Esophagus (tissue), 2 donors: ENCODE results near the gene RAB3IL1. TPM values are rescaled to one million over a fixed set of nuclear protein-coding genes. Genes with fewer than 3 reads are reported as not detected.
A peak's percentile ranks its signal among the peaks of the same experiment; 100 is the strongest.
"Not testable (repeated sequence)": the region's sequence is repeated elsewhere in the genome, so short reads cannot be mapped to it uniquely, and the experiment has no call there.

Experiments
- H3K27ac ChIP-seq, 2 donors: one replicate each; pipeline ENCODE4 v1.5.1; 2013; ENCODE audit warnings: low read depth in 2 of 2, mild to moderate bottlenecking in 2 of 2, inconsistent platforms in 1 of 2, low read length in 1 of 2, moderate library complexity in 1 of 2
- H3K27me3 ChIP-seq, 2 donors: one replicate each; pipeline ENCODE4 v1.6.1; 2013; ENCODE audit warnings: low read length in 2 of 2, control low read depth in 1 of 2, mild to moderate bottlenecking in 1 of 2; ENCODE audit not compliant: insufficient read depth in 2 of 2, control insufficient read depth in 1 of 2
- H3K36me3 ChIP-seq, 2 donors: one replicate each; pipeline ENCODE4 v1.6.1; 2013; ENCODE audit warnings: low read length in 1 of 2; ENCODE audit not compliant: control insufficient read depth in 2 of 2, insufficient read depth in 2 of 2
- H3K4me1 ChIP-seq, 2 donors: one replicate each; pipeline ENCODE4 v1.6.1; 2013; ENCODE audit warnings: low read length in 1 of 2; ENCODE audit not compliant: control insufficient read depth in 2 of 2, insufficient read depth in 2 of 2
- H3K4me3 ChIP-seq, 2 donors: one replicate each; pipeline ENCODE4 v1.5.1; 2013; ENCODE audit warnings: low read length in 2 of 2, mild to moderate bottlenecking in 2 of 2, low read depth in 1 of 2, moderate library complexity in 1 of 2
- H3K9me3 ChIP-seq, 2 donors: one replicate each; pipeline ENCODE4 v1.6.1; 2013; ENCODE audit warnings: mild to moderate bottlenecking in 2 of 2, low read depth in 1 of 2, low read length in 1 of 2, moderate library complexity in 1 of 2; ENCODE audit not compliant: control insufficient read depth in 2 of 2, insufficient read depth in 1 of 2
- WGBS, 2 donors: extraction: QIAGEN DNeasy Blood & Tissue Kit; methylation state at CpG; one replicate each; pipeline ENCODE4 v1.1.7; 2013; 5-methylcytosine and 5-hydroxymethylcytosine counted together
- polyA plus RNA-seq, 2 donors: library from polyadenylated mRNA; stranded (reverse); fragments of 200-250 nt; gene quantifications; one replicate each; pipeline ENCODE4 v1.2.3, GENCODE V29; 2013
- donor health status: healthy with polysubstance abuse.
- donor health status: Bipolar disorder and iron deficiency.

Gene RAB3IL1, protein sequence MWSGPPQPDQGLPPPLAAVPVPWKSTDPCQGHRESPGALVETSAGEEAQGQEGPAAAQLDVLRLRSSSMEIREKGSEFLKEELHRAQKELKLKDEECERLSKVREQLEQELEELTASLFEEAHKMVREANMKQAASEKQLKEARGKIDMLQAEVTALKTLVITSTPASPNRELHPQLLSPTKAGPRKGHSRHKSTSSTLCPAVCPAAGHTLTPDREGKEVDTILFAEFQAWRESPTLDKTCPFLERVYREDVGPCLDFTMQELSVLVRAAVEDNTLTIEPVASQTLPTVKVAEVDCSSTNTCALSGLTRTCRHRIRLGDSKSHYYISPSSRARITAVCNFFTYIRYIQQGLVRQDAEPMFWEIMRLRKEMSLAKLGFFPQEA
- polyA plus RNA-seq, result 1 to 10 TPM; 1.4 to 2.1 TPM

GRCh38 chr11:61917334-61918109 lies at the start of gene RAB3IL1:
TSS of gene RAB3IL1 (minus strand) at chr11:61917566. CDS start at chr11:61917367, 199 bp downstream.
- Histone ChIP-seq H3K27me3 (no peaks in the 10 kb centered on the region), H3K4me1 (peaks cover 2% of the 10 kb centered on the region in 2 donors), H3K36me3 (no peaks in the 10 kb centered on the region), H3K9me3 (no peaks in the 10 kb centered on the region), H3K4me3 (peak within 1 kb of the TSS; percentile 47 to 64), H3K27ac (peak within 1 kb of the TSS; percentile 5 to 62)
- 2% methylated on average over 51 to 74 of the region's 74 CpGs for WGBS, 2 donors

- no peaks in the 10 kb centered on the region for H3K9me3 ChIP-seq
- H3K27ac ChIP-seq, result peak overlapping the region; percentile 97 to 98
- peak overlapping the region; percentile 92 to 94 for H3K4me3 ChIP-seq
- H3K36me3 ChIP-seq, result peaks cover 0 to 7% of the 10 kb centered on the region in 2 donors
- 1% methylated on average over 13 of the region's 13 CpGs for WGBS, 2 donors
- peaks cover 9 to 16% of the 10 kb centered on the region in 2 donors for H3K4me1 ChIP-seq
- H3K27me3 ChIP-seq, result no peaks in the 10 kb centered on the region
Measured at GRCh38 chr11:61966734-61967115, 49.4 kb upstream of the RAB3IL1 start.

DNA sequence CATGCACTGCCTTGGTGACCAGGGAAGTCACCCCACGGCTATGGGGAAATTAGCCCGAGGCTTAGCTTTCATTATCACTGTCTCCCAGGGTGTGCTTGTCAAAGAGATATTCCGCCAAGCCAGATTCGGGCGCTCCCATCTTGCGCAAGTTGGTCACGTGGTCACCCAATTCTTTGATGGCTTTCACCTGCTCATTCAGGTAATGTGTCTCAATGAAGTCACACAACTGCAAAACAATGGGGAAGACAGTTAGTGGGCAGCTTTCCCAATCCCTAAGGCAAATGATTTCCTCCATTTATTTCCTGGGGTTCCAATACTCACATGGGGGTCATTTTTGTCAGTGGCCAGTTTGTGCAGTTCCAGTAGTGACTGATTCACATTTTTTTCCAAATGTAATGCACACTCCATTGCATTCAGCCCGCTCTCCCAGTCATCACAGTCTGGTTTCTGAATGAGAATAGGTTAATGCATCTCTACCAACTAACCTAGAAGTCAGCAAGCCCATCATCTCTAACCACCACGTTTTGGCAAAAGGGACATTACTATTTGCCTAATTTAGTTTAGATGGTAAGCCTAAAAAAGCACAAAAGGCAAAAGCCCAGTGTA lies 47.4 kb upstream of the RAB3IL1 start:
- H3K27me3 ChIP-seq, H3K36me3 ChIP-seq, H3K4me1 ChIP-seq, H3K9me3 ChIP-seq: not testable (repeated sequence)
- Histone ChIP-seq H3K4me3 (peak overlapping the region in 1 of 2 donors; percentile 94), H3K27ac (peak overlapping the region; percentile 44 to 59)
- 40 to 42% methylated on average over 9 of the region's 9 CpGs for WGBS, 2 donors

DNA sequence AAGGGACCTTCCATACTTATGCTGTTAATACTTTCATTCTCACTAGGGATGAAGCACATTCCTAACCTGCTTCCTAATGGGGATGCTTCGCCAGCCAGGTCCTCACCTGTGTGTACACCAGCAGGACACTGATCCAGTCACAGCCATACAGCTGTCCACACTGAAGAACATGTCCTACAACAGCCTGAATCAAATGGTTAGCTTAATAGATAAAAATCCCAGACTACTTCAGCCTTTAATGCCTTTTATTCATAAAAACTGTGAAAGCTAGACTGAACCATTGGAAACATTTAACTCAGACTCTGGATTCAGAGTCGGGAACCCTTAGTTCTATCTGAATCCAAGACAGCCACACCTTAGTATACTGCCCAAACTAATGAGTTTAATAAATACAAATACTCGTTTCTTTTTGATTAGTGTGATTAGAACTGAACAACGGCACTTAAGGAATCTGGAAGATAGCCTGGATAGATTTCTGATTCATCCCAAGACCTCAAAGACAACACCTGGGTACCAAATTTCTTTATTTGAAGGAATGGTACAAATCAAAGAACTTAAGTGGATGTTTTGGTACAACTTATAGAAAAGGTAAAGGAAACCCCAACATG lies 46.8 kb upstream of the RAB3IL1 start:
- peaks cover 0 to 7% of the 10 kb centered on the region in 2 donors for H3K36me3 ChIP-seq
- 58 to 61% methylated on average over 4 of the region's 4 CpGs for WGBS, 2 donors
- H3K9me3 ChIP-seq, result no peaks in the 10 kb centered on the region
- peak overlapping the region in 1 of 2 donors; percentile 40 for H3K27ac ChIP-seq
- H3K27me3 ChIP-seq, result no peaks in the 10 kb centered on the region
- peak overlapping the region; percentile 6 to 21 for H3K4me3 ChIP-seq
- peaks cover 6% of the 10 kb centered on the region in 2 donors for H3K4me1 ChIP-seq

- H3K9me3 ChIP-seq, result no peaks in the 10 kb centered on the region
- H3K27me3 ChIP-seq, result no peaks in the 10 kb centered on the region
- H3K4me3 ChIP-seq, result peak overlapping the region in 1 of 2 donors; percentile 21
- 48 to 55% methylated on average over 10 of the region's 10 CpGs for WGBS, 2 donors
- H3K36me3 ChIP-seq, result peaks cover 0 to 7% of the 10 kb centered on the region in 2 donors
- H3K4me1 ChIP-seq, result peaks cover 4 to 6% of the 10 kb centered on the region in 2 donors
- H3K27ac ChIP-seq, result peak overlapping the region; percentile 14 to 66
Measured at GRCh38 chr11:61963282-61964057, 46.1 kb upstream of the RAB3IL1 start.

GRCh38 chr11:61963016-61963281 lies 45.6 kb upstream of the RAB3IL1 start:
- H3K27ac ChIP-seq, result peak overlapping the region; percentile 14 to 66
- H3K9me3 ChIP-seq, result no peaks in the 10 kb centered on the region
- no peaks in the 10 kb centered on the region for H3K27me3 ChIP-seq
- WGBS, 2 donors, result 90 to 92% methylated on average over 3 of the region's 3 CpGs
- H3K4me3 ChIP-seq, result no peak overlapping the region
- H3K4me1 ChIP-seq, result peaks cover 4 to 6% of the 10 kb centered on the region in 2 donors
- peaks cover 0 to 7% of the 10 kb centered on the region in 2 donors for H3K36me3 ChIP-seq

DNA sequence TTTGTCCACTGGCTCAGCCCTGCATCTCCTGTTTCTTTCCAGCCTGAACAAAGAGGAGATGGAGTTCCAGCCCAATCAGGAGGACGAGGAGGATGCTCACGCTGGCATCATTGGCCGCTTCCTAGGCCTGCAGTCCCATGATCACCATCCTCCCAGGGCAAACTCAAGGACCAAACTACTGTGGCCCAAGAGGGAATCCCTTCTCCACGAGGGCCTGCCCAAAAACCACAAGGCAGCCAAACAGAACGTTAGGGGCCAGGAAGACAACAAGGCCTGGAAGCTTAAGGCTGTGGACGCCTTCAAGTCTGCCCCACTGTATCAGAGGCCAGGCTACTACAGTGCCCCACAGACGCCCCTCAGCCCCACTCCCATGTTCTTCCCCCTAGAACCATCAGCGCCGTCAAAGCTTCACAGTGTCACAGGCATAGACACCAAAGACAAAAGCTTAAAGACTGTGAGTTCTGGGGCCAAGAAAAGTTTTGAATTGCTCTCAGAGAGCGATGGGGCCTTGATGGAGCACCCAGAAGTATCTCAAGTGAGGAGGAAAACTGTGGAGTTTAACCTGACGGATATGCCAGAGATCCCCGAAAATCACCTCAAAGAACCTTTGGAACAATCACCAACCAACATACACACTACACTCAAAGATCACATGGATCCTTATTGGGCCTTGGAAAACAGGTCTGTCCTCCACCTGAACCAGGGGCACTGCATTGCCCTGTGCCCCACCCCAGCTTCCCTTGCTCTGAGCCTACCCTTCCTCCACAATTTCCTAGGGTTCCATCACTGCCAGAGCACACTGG lies 45.0 kb upstream of the RAB3IL1 start:
- 84 to 90% methylated on average over 12 of the region's 12 CpGs for WGBS, 2 donors
- Histone ChIP-seq H3K9me3 (no peaks in the 10 kb centered on the region), H3K27me3 (no peaks in the 10 kb centered on the region), H3K36me3 (peaks cover 0 to 7% of the 10 kb centered on the region in 2 donors), H3K4me1 (peaks cover 4 to 6% of the 10 kb centered on the region in 2 donors), H3K4me3 (no peak overlapping the region), H3K27ac (peak overlapping the region; percentile 35 to 66)

GRCh38 chr11:61961570-61962212 lies 44.3 kb upstream of the RAB3IL1 start:
- peaks cover 4 to 6% of the 10 kb centered on the region in 2 donors for H3K4me1 ChIP-seq
- WGBS, 2 donors, result 75 to 90% methylated on average over 8 of the region's 8 CpGs
- peak overlapping the region; percentile 35 to 66 for H3K27ac ChIP-seq
- H3K27me3 ChIP-seq, result no peaks in the 10 kb centered on the region
- no peaks in the 10 kb centered on the region for H3K9me3 ChIP-seq
- H3K36me3 ChIP-seq, result peaks cover 0 to 7% of the 10 kb centered on the region in 2 donors
- no peak overlapping the region for H3K4me3 ChIP-seq
